RPMI8226 (cell line): ENCODE results near the gene HOXC13.

ENCODE experiments used
- DNase-seq: peaks from one replicate; pipeline ENCODE4 v3.0.0-alpha.2; 2015

The HOXC13 gene

DNA sequence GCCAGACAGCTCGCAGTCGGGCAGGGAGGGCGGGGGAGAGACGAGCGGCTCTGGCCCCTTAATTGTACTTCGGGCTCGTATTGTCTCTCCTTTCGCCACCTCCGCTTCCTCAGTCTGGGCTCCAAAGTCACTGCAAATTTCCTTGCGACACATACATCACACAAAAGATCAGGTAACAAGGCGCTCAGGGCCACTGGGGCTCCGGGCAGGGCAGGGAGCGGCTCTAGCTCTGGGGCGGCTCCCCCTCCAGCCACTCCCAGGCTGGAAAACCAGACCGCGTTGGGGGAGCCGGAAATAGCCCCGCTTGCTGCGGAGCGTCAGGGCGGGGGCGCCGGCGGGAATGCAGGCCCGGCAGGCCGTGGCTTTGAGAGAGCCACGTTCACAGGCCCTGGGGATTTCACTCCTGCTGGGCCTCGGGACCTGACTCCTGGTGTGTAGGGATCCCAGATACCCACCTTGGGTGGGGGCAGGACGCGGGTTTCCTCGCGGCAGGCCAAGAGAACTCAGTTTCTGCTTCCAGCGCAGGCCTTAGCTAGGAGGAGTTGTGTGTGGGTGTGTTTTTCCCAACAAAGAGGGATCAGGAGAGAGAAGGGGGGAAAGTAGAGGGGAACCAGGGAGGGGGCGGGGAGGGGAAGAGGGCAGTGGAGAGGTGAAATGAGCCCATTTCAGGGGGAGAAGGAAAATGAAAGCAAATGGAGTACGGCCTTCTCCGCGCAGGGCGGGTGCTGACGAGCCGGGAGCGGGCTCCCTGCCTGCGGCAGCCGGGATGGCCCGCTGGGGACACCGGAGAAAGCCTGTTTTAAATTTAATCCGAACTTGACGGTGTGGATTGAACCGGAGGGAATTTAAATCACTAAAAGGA lies 57.0 kb downstream of the HOXC13 start:
- no peak for DNase-seq
